AG10803 (cell line): ENCODE measurements around the gene OVCA2.

Experiments
- DNase-seq: peaks from one replicate; pipeline ENCODE4 v3.0.0; 2010; ENCODE audit warnings: low read depth
- H3K4me3 ChIP-seq: 2 replicates; pipeline ENCODE4 v1.5.1; 2011; ENCODE audit warnings: mild to moderate bottlenecking, low read length, control low read depth
- TF ChIP-seq, protein P1 (sequence below): conservative IDR thresholded peaks from 2 replicates; pipeline ENCODE4 v1.5.1; 2011; ENCODE audit warnings: mild to moderate bottlenecking, low read length, control low read depth, inconsistent platforms

OVCA2 gene

DNA sequence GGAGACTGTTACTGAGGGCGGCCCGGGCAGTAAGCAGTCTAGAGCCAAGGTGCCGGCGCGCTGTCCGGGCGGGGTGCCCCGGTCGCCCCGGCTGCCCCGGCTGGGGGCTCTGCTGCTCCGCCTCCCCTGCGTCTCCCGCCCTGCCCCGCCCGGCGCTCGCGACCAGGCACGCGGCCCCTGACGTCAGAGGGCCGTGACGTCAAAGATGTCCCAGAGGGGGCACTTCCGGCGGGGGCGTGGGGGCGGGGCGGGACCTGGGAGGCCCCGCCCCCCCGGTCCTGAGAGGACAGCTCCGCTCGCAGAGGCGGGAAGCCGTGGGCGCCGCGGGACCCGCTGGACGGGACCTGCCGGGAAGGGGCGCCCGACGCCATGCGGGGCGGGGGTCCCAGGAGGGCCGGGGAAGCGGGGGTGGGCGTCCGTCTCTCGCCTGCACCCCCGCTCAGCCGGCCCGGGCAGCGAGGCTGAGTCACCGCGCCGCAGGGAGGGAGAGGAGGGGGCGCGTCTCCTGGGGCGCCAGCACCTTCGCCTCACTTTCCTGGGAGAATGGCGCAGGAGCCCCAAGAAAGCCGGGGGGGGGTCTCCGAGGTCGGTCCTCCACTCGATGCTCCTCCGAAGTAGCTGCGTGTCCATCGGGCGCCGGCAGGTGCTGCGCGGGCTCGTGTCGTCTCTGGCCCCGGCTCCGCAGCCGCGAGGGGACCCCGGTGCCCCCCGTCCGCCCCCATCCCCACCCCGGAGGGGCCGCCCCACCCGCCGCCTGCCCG lies 8.7 kb downstream of the OVCA2 start:
- peak; percentile 61 for DNase-seq
- H3K4me3 ChIP-seq: peak overlapping the region; percentile 49
- TF ChIP-seq, protein P1, sequence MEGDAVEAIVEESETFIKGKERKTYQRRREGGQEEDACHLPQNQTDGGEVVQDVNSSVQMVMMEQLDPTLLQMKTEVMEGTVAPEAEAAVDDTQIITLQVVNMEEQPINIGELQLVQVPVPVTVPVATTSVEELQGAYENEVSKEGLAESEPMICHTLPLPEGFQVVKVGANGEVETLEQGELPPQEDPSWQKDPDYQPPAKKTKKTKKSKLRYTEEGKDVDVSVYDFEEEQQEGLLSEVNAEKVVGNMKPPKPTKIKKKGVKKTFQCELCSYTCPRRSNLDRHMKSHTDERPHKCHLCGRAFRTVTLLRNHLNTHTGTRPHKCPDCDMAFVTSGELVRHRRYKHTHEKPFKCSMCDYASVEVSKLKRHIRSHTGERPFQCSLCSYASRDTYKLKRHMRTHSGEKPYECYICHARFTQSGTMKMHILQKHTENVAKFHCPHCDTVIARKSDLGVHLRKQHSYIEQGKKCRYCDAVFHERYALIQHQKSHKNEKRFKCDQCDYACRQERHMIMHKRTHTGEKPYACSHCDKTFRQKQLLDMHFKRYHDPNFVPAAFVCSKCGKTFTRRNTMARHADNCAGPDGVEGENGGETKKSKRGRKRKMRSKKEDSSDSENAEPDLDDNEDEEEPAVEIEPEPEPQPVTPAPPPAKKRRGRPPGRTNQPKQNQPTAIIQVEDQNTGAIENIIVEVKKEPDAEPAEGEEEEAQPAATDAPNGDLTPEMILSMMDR: no peak

DNA sequence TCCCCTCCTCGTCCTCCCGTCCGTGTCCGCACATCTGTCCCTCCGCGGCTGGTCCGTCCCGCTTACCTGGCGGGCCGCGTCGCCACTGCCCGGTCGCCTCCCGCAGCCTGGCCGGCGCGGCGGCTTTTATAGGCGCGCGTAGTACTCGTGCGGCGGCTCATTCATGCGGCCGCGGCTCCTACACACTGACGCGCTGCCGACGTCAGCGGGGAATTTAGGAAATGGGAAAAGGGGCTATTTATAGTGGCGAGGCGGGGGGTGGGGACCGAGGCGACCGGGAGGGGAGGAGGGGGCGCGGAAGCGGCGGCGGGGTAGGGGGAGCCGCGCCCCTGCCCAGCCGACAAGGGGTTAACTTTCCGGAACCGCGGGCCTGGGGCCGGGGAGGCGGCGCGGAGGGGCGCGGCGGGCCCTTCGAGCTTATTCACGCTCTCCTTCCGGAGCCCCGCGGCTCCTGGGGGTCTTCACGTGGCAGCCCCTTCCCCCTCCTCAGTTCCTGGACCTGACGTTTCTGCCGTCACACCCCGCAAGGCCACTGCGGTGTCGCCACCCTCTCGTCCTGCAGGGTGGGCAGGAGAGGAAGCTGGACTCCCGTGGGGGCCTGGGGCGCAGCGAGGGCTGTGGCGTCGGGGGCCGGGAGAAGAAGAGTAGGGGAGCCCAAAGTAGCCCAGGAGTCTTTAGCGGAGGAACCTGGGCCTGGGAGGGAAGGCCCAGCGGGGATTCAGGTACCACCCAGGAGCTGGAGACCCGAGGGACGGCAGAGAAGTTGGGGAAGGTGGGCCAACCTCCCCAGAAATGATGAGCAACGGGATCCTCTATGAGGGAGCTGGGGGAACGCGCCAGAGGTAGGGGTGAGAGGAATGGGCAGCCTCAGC lies 9.5 kb downstream of the OVCA2 start:
- TF ChIP-seq, protein P1: no peak
- H3K4me3 ChIP-seq: peak overlapping the region; percentile 5; the same call in 1 of the 2 replicates
- no peak for DNase-seq

DNA sequence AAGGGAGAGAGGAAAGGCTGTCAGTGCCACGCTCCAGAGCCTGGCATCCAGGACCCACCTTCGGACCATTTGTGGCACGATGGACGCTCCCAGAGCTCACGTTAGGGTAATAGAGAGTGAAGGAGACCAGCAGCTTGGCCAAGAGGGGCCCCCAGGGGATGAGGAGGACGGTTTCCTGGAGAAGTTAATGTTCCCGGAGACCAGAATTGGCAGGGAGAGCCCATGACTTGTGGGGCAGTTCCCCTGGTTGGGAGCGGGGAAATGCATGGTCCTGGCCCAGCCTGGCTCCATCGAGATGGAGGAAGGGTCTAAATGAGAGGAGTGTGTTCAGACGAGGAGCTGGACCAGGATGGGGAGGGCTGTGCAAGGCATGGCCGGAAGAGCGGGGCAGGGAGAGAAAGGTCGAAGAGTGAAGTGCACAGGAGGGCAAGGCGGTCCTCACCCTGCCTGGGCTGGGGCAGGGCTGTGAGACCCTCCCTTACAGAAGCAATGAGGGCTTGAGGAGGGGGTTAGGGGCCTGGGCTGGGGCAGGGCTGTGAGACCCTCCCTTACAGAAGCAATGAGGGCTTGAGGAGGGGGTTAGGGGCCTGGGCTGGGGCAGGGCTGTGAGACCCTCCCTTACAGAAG lies 10.2 kb downstream of the OVCA2 start:
- H3K4me3 ChIP-seq: no peak overlapping the region
- TF ChIP-seq, protein P1: no peak
- no peak for DNase-seq

DNA sequence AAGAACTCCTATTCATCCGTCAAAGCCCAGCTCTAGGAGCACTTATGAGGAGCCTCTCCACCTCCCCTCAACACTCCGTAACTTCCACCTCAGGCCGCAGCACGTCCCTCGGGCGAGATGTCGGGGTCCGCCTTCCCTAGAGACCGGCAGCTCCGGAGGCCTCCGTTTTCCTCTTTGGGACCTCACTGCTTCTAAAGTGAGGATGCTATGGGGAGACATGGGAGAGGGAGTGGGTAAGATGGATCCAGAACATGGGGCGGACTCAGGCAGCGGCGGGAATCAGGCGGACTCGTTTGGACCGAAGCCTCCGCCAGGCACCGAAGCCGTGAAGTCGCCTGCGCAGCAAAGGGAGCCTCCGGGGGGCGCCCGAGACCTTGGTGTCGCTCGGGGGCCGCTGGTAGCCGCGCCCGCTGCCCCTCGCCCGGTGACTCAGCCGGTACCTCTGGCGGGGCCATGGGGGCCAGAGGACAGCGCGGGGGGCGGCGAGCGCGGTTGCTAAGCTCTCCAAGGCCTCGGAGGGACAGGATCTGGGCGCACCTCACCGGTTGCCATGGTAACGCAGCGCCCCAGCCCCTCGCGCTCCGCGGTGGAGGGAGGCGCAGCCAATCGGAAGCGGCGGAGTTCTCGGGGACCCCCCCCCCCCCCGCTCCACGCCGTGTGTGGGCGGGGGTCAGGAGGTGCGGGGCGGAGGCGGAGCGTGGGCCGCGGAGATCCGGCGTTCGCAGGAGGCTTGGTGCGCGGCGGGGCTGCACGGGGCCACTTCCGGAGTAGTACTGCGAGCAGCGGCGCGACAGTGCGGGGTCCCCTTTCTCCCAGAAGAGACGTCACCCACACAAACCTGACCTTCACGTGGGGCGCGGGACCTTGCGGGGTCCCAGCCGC lies 11.8 kb downstream of the OVCA2 start:
- DNase-seq: peak; percentile 76
- peak overlapping the region; percentile 65 for H3K4me3 ChIP-seq
- TF ChIP-seq, protein P1: peak; percentile 62

DNA sequence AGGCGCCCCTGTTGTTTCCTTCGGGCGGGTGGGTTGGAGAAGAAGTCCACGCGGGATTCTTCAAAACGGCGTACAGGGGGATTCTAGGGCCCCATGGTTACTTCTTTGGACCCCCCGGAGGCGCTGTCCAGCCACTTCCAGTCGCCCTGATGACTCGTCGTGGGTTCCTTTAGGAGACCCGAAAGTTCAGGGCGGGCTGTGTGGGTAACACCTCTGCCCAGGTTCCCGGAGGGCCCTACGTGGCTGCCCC lies 12.4 kb downstream of the OVCA2 start:
- peak overlapping the region; percentile 65 for H3K4me3 ChIP-seq
- no peak for DNase-seq
- TF ChIP-seq, protein P1: 0 out of 2 replicates have a peak, but pooled peaks have one; percentile 8

DNA sequence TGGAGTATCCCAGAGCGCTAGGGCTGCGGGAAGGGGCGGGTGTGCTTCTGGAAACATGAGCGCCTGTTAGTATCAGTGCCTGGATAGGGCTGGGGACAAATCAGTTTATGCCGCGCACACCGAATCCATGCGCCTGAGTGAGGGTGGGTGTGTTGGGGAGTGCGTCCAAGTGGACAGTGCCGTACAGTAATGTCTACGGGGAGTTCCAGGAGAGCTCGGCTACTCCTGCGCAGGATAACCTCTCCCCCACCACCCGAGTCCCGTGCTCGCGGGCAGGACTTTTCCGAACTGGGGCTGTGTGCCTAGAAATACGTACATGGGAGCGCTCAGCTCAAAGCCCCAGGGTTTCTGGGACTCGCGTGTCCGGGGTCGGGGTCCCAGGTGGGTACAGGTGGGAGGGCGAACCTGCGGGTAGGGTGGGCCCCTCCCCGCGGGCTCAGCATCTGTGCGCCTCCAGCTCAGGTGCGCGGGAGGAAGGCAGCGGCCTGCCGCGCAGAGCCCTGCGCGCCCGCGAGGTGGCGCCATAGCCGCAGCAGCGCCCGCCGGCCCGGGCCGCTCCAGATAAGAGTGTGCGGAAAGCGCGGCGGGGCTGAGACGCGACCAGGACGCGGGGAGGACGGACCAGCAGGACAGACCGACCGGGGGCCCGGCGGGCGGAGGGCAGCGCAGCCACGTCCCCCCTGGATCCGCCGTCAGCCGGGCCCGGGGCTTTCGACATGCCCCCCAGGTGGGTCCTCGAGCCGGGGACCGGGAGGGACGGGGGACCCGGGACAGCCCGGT lies 12.9 kb downstream of the OVCA2 start, which contains the start of gene HIC1:
TSS of gene HIC1 (plus strand) at position 592 of the 780 bp plus-strand sequence. CDS start 1,588 bp downstream, outside the sequence.
- TF ChIP-seq, protein P1: peak; percentile 52
- DNase-seq: peak; percentile 74
- peak within 1 kb of the TSS; percentile 65 for H3K4me3 ChIP-seq
